ENCODE data around the gene APOBEC2. TPM values are rescaled to one million over a fixed set of nuclear protein-coding genes. Genes with fewer than 3 reads are reported as not detected.
A peak's percentile ranks its signal among the peaks of the same experiment; 100 is the strongest.

APOBEC2 gene
- total and polyA plus RNA-seq, 2 of the 13 experiments (the other 11 are each of a cell fraction or from before 2014, with no cell fraction given) = 0.09 TPM; not detected in 1

DNA sequence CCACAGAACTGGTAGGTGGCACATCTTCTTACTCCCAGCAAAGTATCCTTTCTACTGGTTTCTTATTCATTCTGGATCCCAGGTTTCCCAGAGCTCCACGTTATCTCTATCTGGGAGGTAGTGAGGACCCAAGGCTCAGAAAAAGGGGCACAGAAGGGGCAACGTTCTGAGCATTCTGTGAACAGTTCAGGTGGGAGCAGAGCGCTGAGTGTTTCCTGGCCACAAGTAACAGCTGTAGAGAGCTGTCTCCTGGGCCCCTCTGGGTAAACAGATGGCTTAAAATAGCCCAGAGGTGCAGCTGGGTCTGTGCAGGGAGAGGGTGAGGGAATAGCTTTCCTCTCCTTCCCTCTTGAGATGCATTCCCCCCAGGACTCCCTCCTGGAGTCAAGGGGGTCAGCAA is 2.1 kb downstream of the APOBEC2 start (continued):
- TF ChIP-seq KAT8 (CRISPR knock-in tag; IDR thresholded peaks at IDR 0.05) (0 out of 2 replicates have a peak, but pooled peaks have one; percentile 15), FOXP1 (IDR thresholded peaks at IDR 0.05) (no peak), FOXP1 (CRISPR knock-in tag; IDR thresholded peaks at IDR 0.05) (peak; percentile 69), ZNF570 (CRISPR knock-in tag; IDR thresholded peaks at IDR 0.05; ENCODE audit: borderline replicate concordance) (no peak), ISX (CRISPR knock-in tag; conservative IDR thresholded peaks at IDR 0.05) (no peak), ELF3 (CRISPR knock-in tag; IDR thresholded peaks at IDR 0.05) (0 out of 2 replicates have a peak, but pooled peaks have one; percentile 25), ZNF30 (CRISPR knock-in tag; IDR thresholded peaks at IDR 0.05) (no peak), SCMH1 (CRISPR knock-in tag; IDR thresholded peaks at IDR 0.05; ENCODE audit: borderline replicate concordance) (no peak), ZNF232 (CRISPR knock-in tag; IDR thresholded peaks at IDR 0.05; ENCODE audit: borderline replicate concordance) (no peak), ESRRA (CRISPR knock-in tag; IDR thresholded peaks at IDR 0.05; ENCODE audit: low read depth) (no peak), THAP11 (CRISPR knock-in tag; IDR thresholded peaks at IDR 0.05) (no peak), BCLAF1 (IDR thresholded peaks at IDR 0.05) (no peak), SAP130 (CRISPR knock-in tag; IDR thresholded peaks at IDR 0.05; ENCODE audit: low read depth) (peak; percentile 73), RAD21 (CRISPR knock-in tag; IDR thresholded peaks at IDR 0.05) (no peak), JDP2 (CRISPR knock-in tag; IDR thresholded peaks at IDR 0.05; ENCODE audit: borderline replicate concordance) (no peak), HMG20B (CRISPR knock-in tag; conservative IDR thresholded peaks at IDR 0.05) (no peak), SOX13 (IDR thresholded peaks at IDR 0.05) (no peak), SOX13 (CRISPR knock-in tag; conservative IDR thresholded peaks at IDR 0.05 in 1 of 2, IDR thresholded peaks at IDR 0.05 in 1 of 2) (peak in 1 of 2 experiments; percentile 42; a peak in 1 of 4 replicates), ZNF335 (CRISPR knock-in tag; IDR thresholded peaks at IDR 0.05) (no peak), ATAD3A (CRISPR knock-in tag; IDR thresholded peaks at IDR 0.05) (no peak), ZNF576 (CRISPR knock-in tag; IDR thresholded peaks at IDR 0.05) (no peak), FOSL1 (CRISPR knock-in tag; IDR thresholded peaks at IDR 0.05; ENCODE audit: borderline replicate concordance) (no peak), PRDM15 (CRISPR knock-in tag; IDR thresholded peaks at IDR 0.05) (no peak), SIX4 (CRISPR knock-in tag; IDR thresholded peaks at IDR 0.05) (no peak), KLF16 (CRISPR knock-in tag; IDR thresholded peaks at IDR 0.05) (0 out of 4 replicates have a peak, but pooled peaks of 1 of the 2 experiments have one; percentile 31), ZNF577 (CRISPR knock-in tag; IDR thresholded peaks at IDR 0.05; ENCODE audit: borderline replicate concordance, low read depth) (no peak), JUND (CRISPR knock-in tag; IDR thresholded peaks at IDR 0.05) (no peak), ZNF816 (CRISPR knock-in tag; IDR thresholded peaks at IDR 0.05; ENCODE audit: borderline replicate concordance) (no peak)
